Right lobe of liver (tissue), 4 donors: Measurements from ENCODE around the gene HDAC7.

ENCODE experiments used
- CTCF ChIP-seq, 4 donors: fragments of 200-600 bp in 3 of 4; fragments of 450-650 bp in 1 of 4; IDR thresholded peaks; one replicate each; pipeline versions ENCODE4 v1.5.1 to v1.8.0; 2016 to 2022; ENCODE audit warnings: antibody characterized with exemption in 4 of 4, mild to moderate bottlenecking in 2 of 4
- POLR2A ChIP-seq: fragments of 450-650 bp; IDR thresholded peaks from one replicate; pipeline ENCODE4 v1.6.1; 2017; ENCODE audit warnings: antibody characterized with exemption, mild to moderate bottlenecking
- donor health status: DM: no; HTN: no; CAD: no.
- donor health status: DM: no; HTN: no; CAD: no.
- donor health status: DM: no; HTN: yes; CAD: no.

- TF ChIP-seq CTCF (IDR thresholded peaks at IDR 0.05), result no peak
- no peak for TF ChIP-seq POLR2A
Measured at GRCh38 chr12:47773858-47774580, 45.7 kb downstream of the HDAC7 start.
